Muscle layer of duodenum (tissue), 2 donors: Measurements from ENCODE around the gene PIN1.
A peak's percentile ranks its signal among the peaks of the same experiment; 100 is the strongest.
"Not testable (repeated sequence)": the region's sequence is repeated elsewhere in the genome, so short reads cannot be mapped to it uniquely, and the experiment has no call there.

Source experiments
- H3K27ac ChIP-seq: one replicate; pipeline ENCODE4 v1.7.0; 2013; ENCODE audit warnings: mild to moderate bottlenecking, low read length
- H3K27me3 ChIP-seq: one replicate; pipeline ENCODE4 v1.7.0; 2013; ENCODE audit warnings: low read depth, mild to moderate bottlenecking, control low read depth, low read length
- H3K36me3 ChIP-seq, 2 donors: one replicate each; pipeline ENCODE4 v1.7.0; 2013; ENCODE audit warnings: low read length in 2 of 2, control low read depth in 1 of 2, mild to moderate bottlenecking in 1 of 2; ENCODE audit not compliant: insufficient read depth in 2 of 2, control insufficient read depth in 1 of 2
- H3K4me1 ChIP-seq, 2 donors: one replicate each; pipeline ENCODE4 v1.7.0; 2013; ENCODE audit warnings: low read length in 2 of 2, mild to moderate bottlenecking in 2 of 2, control low read depth in 1 of 2, moderate library complexity in 1 of 2; ENCODE audit not compliant: insufficient read depth in 2 of 2, control insufficient read depth in 1 of 2
- H3K4me3 ChIP-seq, 2 donors: one replicate each; pipeline ENCODE4 v1.7.0; 2013; ENCODE audit warnings: low read length in 2 of 2, low read depth in 1 of 2, mild to moderate bottlenecking in 1 of 2
- H3K9me3 ChIP-seq, 2 donors: one replicate each; pipeline ENCODE4 v1.7.0; 2013; ENCODE audit warnings: low read length in 2 of 2, control low read depth in 1 of 2, mild to moderate bottlenecking in 1 of 2; ENCODE audit not compliant: control insufficient read depth in 1 of 2
- donor health status: healthy.

Gene PIN1

GRCh38 chr19:9819596-9819909 is 15.6 kb upstream of the PIN1 start:
- Histone ChIP-seq H3K36me3 (peaks cover 0 to 11% of the 10 kb centered on the region in 2 donors), H3K27me3 (no peaks in the 10 kb centered on the region), H3K4me3 (peak overlapping the region; percentile 35 to 42), H3K4me1 (peaks cover 0 to 22% of the 10 kb centered on the region in 2 donors), H3K27ac (peak overlapping the region; percentile 69), H3K9me3 (no peaks in the 10 kb centered on the region)

GRCh38 chr19:9820034-9820433 is 15.1 kb upstream of the PIN1 start:
- peaks cover 0 to 11% of the 10 kb centered on the region in 2 donors for H3K36me3 ChIP-seq
- peak overlapping the region; percentile 69 for H3K27ac ChIP-seq
- H3K9me3 ChIP-seq, H3K27me3 ChIP-seq: not testable (repeated sequence)
- H3K4me3 ChIP-seq: peak overlapping the region; percentile 35 to 42
- H3K4me1 ChIP-seq: peaks cover 0 to 22% of the 10 kb centered on the region in 2 donors

GRCh38 chr19:9823816-9824215 is 11.3 kb upstream of the PIN1 start:
- no peak overlapping the region for H3K27ac ChIP-seq
- peaks cover 5 to 26% of the 10 kb centered on the region in 2 donors for H3K4me1 ChIP-seq
- no peaks in the 10 kb centered on the region for H3K9me3 ChIP-seq
- H3K27me3 ChIP-seq: no peaks in the 10 kb centered on the region
- no peak overlapping the region for H3K4me3 ChIP-seq
- H3K36me3 ChIP-seq: no peaks in the 10 kb centered on the region

- Histone ChIP-seq H3K4me1 (peaks cover 5 to 23% of the 10 kb centered on the region in 2 donors), H3K4me3 (peak within 1 kb of the TSS; percentile 91 to 100), H3K9me3 (no peaks in the 10 kb centered on the region), H3K36me3 (peaks cover 0 to 4% of the 10 kb centered on the region in 2 donors), H3K27me3 (no peaks in the 10 kb centered on the region), H3K27ac (peak within 1 kb of the TSS; percentile 80)
Observed at GRCh38 chr19:9827289-9828238, 7.6 kb upstream of the PIN1 start, which contains the start of gene UBL5. Gene UBL5, plus strand, starts transcription at chr19:9827918. Its CDS starts 420 bp downstream, at chr19:9828338.

GRCh38 chr19:9828551-9829063 is 6.5 kb upstream of the PIN1 start:
- peak overlapping the region; percentile 80 for H3K27ac ChIP-seq
- H3K4me3 ChIP-seq: peak overlapping the region; percentile 91 to 100
- H3K36me3 ChIP-seq: peaks cover 0 to 4% of the 10 kb centered on the region in 2 donors
- no peaks in the 10 kb centered on the region for H3K9me3 ChIP-seq
- H3K4me1 ChIP-seq: peaks cover 5 to 23% of the 10 kb centered on the region in 2 donors
- H3K27me3 ChIP-seq: no peaks in the 10 kb centered on the region

- H3K4me1 ChIP-seq: peaks cover 0 to 20% of the 10 kb centered on the region in 2 donors
- no peaks in the 10 kb centered on the region for H3K27me3 ChIP-seq
- no peak overlapping the region for H3K27ac ChIP-seq
- no peaks in the 10 kb centered on the region for H3K9me3 ChIP-seq
- peaks cover 4 to 9% of the 10 kb centered on the region in 2 donors for H3K36me3 ChIP-seq
- H3K4me3 ChIP-seq: peak overlapping the region; percentile 77 to 98
Observed at GRCh38 chr19:9834307-9834725, 802 bp upstream of the PIN1 start.

- Histone ChIP-seq H3K27ac (no peak overlapping the region), H3K27me3 (no peaks in the 10 kb centered on the region), H3K4me1 (peaks cover 0 to 25% of the 10 kb centered on the region in 2 donors), H3K9me3 (no peaks in the 10 kb centered on the region), H3K4me3 (peak overlapping the region; percentile 75 to 98), H3K36me3 (peaks cover 2 to 21% of the 10 kb centered on the region in 2 donors)
Observed at GRCh38 chr19:9835507-9835949, 410 bp downstream of the PIN1 start.

- peaks cover 0 to 25% of the 10 kb centered on the region in 2 donors for H3K4me1 ChIP-seq
- no peaks in the 10 kb centered on the region for H3K9me3 ChIP-seq
- H3K27ac ChIP-seq: no peak overlapping the region
- peak overlapping the region; percentile 75 to 98 for H3K4me3 ChIP-seq
- H3K27me3 ChIP-seq: no peaks in the 10 kb centered on the region
- H3K36me3 ChIP-seq: peaks cover 7 to 26% of the 10 kb centered on the region in 2 donors
Observed at GRCh38 chr19:9836021-9836420, 903 bp downstream of the PIN1 start.

- H3K27ac ChIP-seq: no peak overlapping the region
Observed at GRCh38 chr19:9838324-9838723, 3.2 kb downstream of the PIN1 start.

GRCh38 chr19:9839415-9839814 is 4.3 kb downstream of the PIN1 start:
- Histone ChIP-seq H3K4me1 (peaks cover 0 to 24% of the 10 kb centered on the region in 2 donors), H3K36me3 (peaks cover 21 to 60% of the 10 kb centered on the region in 2 donors), H3K27ac (no peak overlapping the region), H3K4me3 (no peak overlapping the region), H3K27me3 (no peaks in the 10 kb centered on the region), H3K9me3 (no peaks in the 10 kb centered on the region)

More at GRCh38 chr19:9838324-9838723, 3.2 kb downstream of the PIN1 start:
- Histone ChIP-seq H3K4me1 (peaks cover 0 to 25% of the 10 kb centered on the region in 2 donors), H3K36me3 (peaks cover 16 to 49% of the 10 kb centered on the region in 2 donors), H3K4me3 (no peak overlapping the region), H3K27me3 (no peaks in the 10 kb centered on the region), H3K9me3 (no peaks in the 10 kb centered on the region)

- H3K9me3 ChIP-seq: no peaks in the 10 kb centered on the region
- H3K36me3 ChIP-seq: peaks cover 25 to 87% of the 10 kb centered on the region in 2 donors
- H3K27me3 ChIP-seq: no peaks in the 10 kb centered on the region
- no peak overlapping the region for H3K27ac ChIP-seq
- H3K4me1 ChIP-seq: peaks cover 0 to 12% of the 10 kb centered on the region in 2 donors
- H3K4me3 ChIP-seq: no peak overlapping the region
Observed at GRCh38 chr19:9842834-9843625, 7.9 kb downstream of the PIN1 start.
